Aorta (tissue), 5 donors: ENCODE results near the gene EXOC2. TPM values are rescaled to one million over a fixed set of nuclear protein-coding genes. Genes with fewer than 3 reads are reported as not detected.
A peak's percentile ranks its signal among the peaks of the same experiment; 100 is the strongest.

Experiments
- ATAC-seq: fragments of 200-7000 bp; cut with Tn5 transposase; one replicate; pipeline ENCODE4 v1.9.1; 2022; ENCODE audit warnings: moderate library complexity; ENCODE audit not compliant: low FRiP score
- DNase-seq, 2 donors: peaks; one replicate each; pipeline ENCODE4 v3.0.0-alpha.2; 2020
- H3K27ac ChIP-seq, 2 donors: one replicate each; pipeline ENCODE4 v1.5.1; 2013; ENCODE audit warnings: low read length in 2 of 2, mild to moderate bottlenecking in 2 of 2, moderate library complexity in 2 of 2, control low read depth in 1 of 2, inconsistent platforms in 1 of 2, low read depth in 1 of 2
- H3K27me3 ChIP-seq, 2 donors: one replicate each; pipeline ENCODE4 v1.6.1; 2013; ENCODE audit warnings: control low read depth in 1 of 2, low read length in 1 of 2, mild to moderate bottlenecking in 1 of 2, moderate library complexity in 1 of 2; ENCODE audit not compliant: insufficient read depth in 2 of 2, control insufficient read depth in 1 of 2
- H3K36me3 ChIP-seq, 2 donors: one replicate each; pipeline ENCODE4 v1.6.1; 2013; ENCODE audit warnings: control low read depth in 1 of 2, low read length in 1 of 2, mild to moderate bottlenecking in 1 of 2; ENCODE audit not compliant: insufficient read depth in 2 of 2, control insufficient read depth in 1 of 2
- H3K4me1 ChIP-seq, 2 donors: one replicate each; pipeline ENCODE4 v1.6.1; 2013; ENCODE audit warnings: low read length in 2 of 2, control low read depth in 1 of 2, mild to moderate bottlenecking in 1 of 2, moderate library complexity in 1 of 2; ENCODE audit not compliant: insufficient read depth in 2 of 2, control insufficient read depth in 1 of 2
- H3K4me3 ChIP-seq, 2 donors: one replicate each; pipeline ENCODE4 v1.5.1; 2013; ENCODE audit warnings: low read length in 2 of 2, control low read depth in 1 of 2, mild to moderate bottlenecking in 1 of 2
- H3K9me3 ChIP-seq: one replicate; pipeline ENCODE4 v1.6.1; 2013; ENCODE audit warnings: mild to moderate bottlenecking, low read length; ENCODE audit not compliant: control insufficient read depth
- WGBS, 2 donors: extraction: QIAGEN DNeasy Blood & Tissue Kit; methylation state at CpG; one replicate each; pipeline ENCODE4 v1.1.7; 2013; 5-methylcytosine and 5-hydroxymethylcytosine counted together
- intact Hi-C, 2 donors: fragments of 100-400 bp; cut with DNase I; formaldehyde crosslinking; loops; one replicate each; pipeline versions ENCODE4 v1.14.2 to v1.15.0; 2022
- polyA plus RNA-seq, 2 donors: library from polyadenylated mRNA; stranded (reverse); fragments of 200-250 nt; gene quantifications; one replicate each; pipeline ENCODE4 v1.2.3, GENCODE V29; 2013
- total RNA-seq, 2 donors: library from RNA; stranded (reverse); fragmentation: NEBNext Ultra II Directional; extraction: Animal tissue kit (Norgen Biotek cat#: 25700); gene quantifications; one replicate each; pipeline ENCODE4 v1.2.1, GENCODE V29; 2021
- donor health status: healthy with polysubstance abuse.
- donor health status: Bipolar disorder and iron deficiency.
- donor health status: DM: no; HTN: no; CAD: no.
- donor health status: DM: no; HTN: no; CAD: no.
- donor health status: DM: yes; HTN: yes; CAD: no.

The EXOC2 gene
- total and polyA plus RNA-seq, 4 donors = 3.4 to 22.8 (median 11.7) TPM

GRCh38 chr6:439641-440167 lies 253.2 kb downstream of the EXOC2 start:
- Histone ChIP-seq H3K4me3 (no peak overlapping the region), H3K36me3 (no peaks in the 10 kb centered on the region), H3K9me3 (no peaks in the 10 kb centered on the region), H3K27ac (no peak overlapping the region), H3K27me3 (no peaks in the 10 kb centered on the region), H3K4me1 (no peaks in the 10 kb centered on the region)
- intact Hi-C loops = no loop called here
- DNase-seq (no peak), ATAC-seq (peak; percentile 42)
- 80 to 81% methylated on average over 9 of the region's 9 CpGs for WGBS, 2 donors

GRCh38 chr6:438634-439170 lies 254.2 kb downstream of the EXOC2 start:
- no peaks in the 10 kb centered on the region for H3K36me3 ChIP-seq
- DNase-seq (no peak), ATAC-seq (no peak)
- intact Hi-C loops = no loop called here
- H3K27ac ChIP-seq = no peak overlapping the region
- WGBS, 2 donors = 81 to 84% methylated on average over 12 of the region's 12 CpGs
- no peaks in the 10 kb centered on the region for H3K27me3 ChIP-seq
- H3K4me1 ChIP-seq = no peaks in the 10 kb centered on the region
- H3K9me3 ChIP-seq = no peaks in the 10 kb centered on the region
- no peak overlapping the region for H3K4me3 ChIP-seq

GRCh38 chr6:437037-437392 lies 255.9 kb downstream of the EXOC2 start:
- ATAC-seq = no peak
- Histone ChIP-seq H3K4me1 (no peaks in the 10 kb centered on the region), H3K4me3 (no peak overlapping the region), H3K27ac (no peak overlapping the region), H3K9me3 (no peaks in the 10 kb centered on the region), H3K27me3 (no peaks in the 10 kb centered on the region), H3K36me3 (no peaks in the 10 kb centered on the region)
- no peak for DNase-seq
- WGBS, 2 donors = 75 to 80% methylated on average over 6 of the region's 6 CpGs
- intact Hi-C loops = no loop called here

GRCh38 chr6:436308-437036 lies 256.5 kb downstream of the EXOC2 start:
- no peaks in the 10 kb centered on the region for H3K27me3 ChIP-seq

GRCh38 chr6:435441-436307 lies 257.3 kb downstream of the EXOC2 start:
- Histone ChIP-seq H3K4me1 (no peaks in the 10 kb centered on the region), H3K27ac (no peak overlapping the region), H3K27me3 (no peaks in the 10 kb centered on the region), H3K4me3 (no peak overlapping the region), H3K9me3 (no peaks in the 10 kb centered on the region), H3K36me3 (no peaks in the 10 kb centered on the region)
- ATAC-seq = no peak
- intact Hi-C loops = no loop called here
- DNase-seq = no peak
- WGBS, 2 donors = 98 to 99% methylated on average over 50 of the region's 50 CpGs

More at GRCh38 chr6:436308-437036, 256.5 kb downstream of the EXOC2 start:
- H3K27ac ChIP-seq = no peak overlapping the region
- DNase-seq = no peak
- no peaks in the 10 kb centered on the region for H3K9me3 ChIP-seq
- WGBS, 2 donors = 49 to 55% methylated on average over 24 to 25 of the region's 25 CpGs
- ATAC-seq = no peak
- intact Hi-C loops = no loop called here
- H3K4me1 ChIP-seq = no peaks in the 10 kb centered on the region
- no peaks in the 10 kb centered on the region for H3K36me3 ChIP-seq
- H3K4me3 ChIP-seq = no peak overlapping the region

Other genes starting within 250 kb of the EXOC2 start
- 1 to 10 TPM; 1.4 to 2.4 TPM for gene HUS1B, start 36.0 kb downstream of the EXOC2 start, total RNA-seq
- gene HUS1B, start 36.0 kb downstream of the EXOC2 start, polyA plus RNA-seq = under 1 TPM in 1 of 2 donors, not detected in 1; 0.38 TPM